H9 (cell line): Measurements from ENCODE around the gene PLAC1. TPM values are rescaled to one million over a fixed set of nuclear protein-coding genes. Genes with fewer than 3 reads are reported as not detected.
A peak's percentile ranks its signal among the peaks of the same experiment; 100 is the strongest.

Source experiments
- DNase-seq: peaks from one replicate; pipeline ENCODE4 v3.0.0-alpha.2; 2017
- H2AFZ ChIP-seq: one replicate; pipeline ENCODE4 v1.6.1; 2013; ENCODE audit warnings: mild to moderate bottlenecking, low read length, control low read depth, moderate library complexity
- H2AK5ac ChIP-seq: 2 replicates; pipeline ENCODE4 v1.6.1; 2013; ENCODE audit warnings: low read length, control low read depth, mixed read lengths; ENCODE audit not compliant: insufficient read length
- H2BK120ac ChIP-seq: one replicate; pipeline ENCODE4 v1.6.1; 2013; ENCODE audit warnings: low read depth, mild to moderate bottlenecking, low read length, control low read depth, inconsistent platforms; ENCODE audit not compliant: poor library complexity, severe bottlenecking
- H2BK12ac ChIP-seq: 2 replicates; pipeline ENCODE4 v1.6.1; 2013; ENCODE audit warnings: low read length, control low read depth, mixed read lengths, low read depth; ENCODE audit not compliant: insufficient read length
- H2BK15ac ChIP-seq: 2 replicates; pipeline ENCODE4 v1.6.1; 2013; ENCODE audit warnings: low read depth, low read length, control low read depth
- H2BK20ac ChIP-seq: one replicate; pipeline ENCODE4 v1.6.1; 2013; ENCODE audit warnings: low read depth, mild to moderate bottlenecking, low read length, control low read depth, inconsistent platforms; ENCODE audit not compliant: poor library complexity, severe bottlenecking
- H2BK5ac ChIP-seq: 2 replicates; pipeline ENCODE4 v1.6.1; 2013; ENCODE audit warnings: low read length, control low read depth, mixed read lengths; ENCODE audit not compliant: insufficient read length
- H3K14ac ChIP-seq: 2 replicates; pipeline ENCODE4 v1.6.1; 2013; ENCODE audit warnings: low read length, control low read depth; ENCODE audit not compliant: insufficient read depth
- H3K18ac ChIP-seq: 2 replicates; pipeline ENCODE4 v1.6.1; 2013; ENCODE audit warnings: low read depth, mild to moderate bottlenecking, mixed read lengths, low read length, control low read depth; ENCODE audit not compliant: insufficient read length
- H3K23ac ChIP-seq: 2 replicates; pipeline ENCODE4 v1.6.1; 2013; ENCODE audit warnings: low read length, control low read depth, mixed read lengths, low read depth; ENCODE audit not compliant: insufficient read length
- H3K23me2 ChIP-seq: 2 replicates; pipeline ENCODE4 v1.6.1; 2013; ENCODE audit warnings: low read depth, mild to moderate bottlenecking, mixed read lengths, low read length, control low read depth; ENCODE audit not compliant: insufficient read length, poor library complexity, severe bottlenecking
- H3K27ac ChIP-seq: 2 replicates; pipeline ENCODE4 v1.5.1; 2013; ENCODE audit warnings: low read length, control low read depth, mixed read lengths, low read depth; ENCODE audit not compliant: insufficient read length
- H3K27me3 ChIP-seq: 2 replicates; pipeline ENCODE4 v1.6.1; 2013; ENCODE audit warnings: low read length, control low read depth, inconsistent platforms; ENCODE audit not compliant: insufficient read depth
- H3K4ac ChIP-seq: 2 replicates; pipeline ENCODE4 v1.6.1; 2013; ENCODE audit warnings: low read depth, mild to moderate bottlenecking, control low read depth, inconsistent platforms, low read length, moderate library complexity
- H3K4me1 ChIP-seq: 2 replicates; pipeline ENCODE4 v1.6.1; 2013; ENCODE audit warnings: low read length, control low read depth, inconsistent platforms; ENCODE audit not compliant: insufficient read depth
- H3K4me2 ChIP-seq: 2 replicates; pipeline ENCODE4 v1.6.1; 2013; ENCODE audit warnings: low read length, control low read depth, mixed read lengths; ENCODE audit not compliant: insufficient read length, insufficient read depth
- H3K56ac ChIP-seq: 2 replicates; pipeline ENCODE4 v1.6.1; 2013; ENCODE audit warnings: low read depth, mild to moderate bottlenecking, mixed read lengths, low read length, control low read depth; ENCODE audit not compliant: insufficient read length
- H3K79me1 ChIP-seq: 2 replicates; pipeline ENCODE4 v1.6.1; 2013; ENCODE audit warnings: low read depth, mild to moderate bottlenecking, moderate library complexity, low read length, control low read depth, inconsistent platforms; ENCODE audit not compliant: insufficient read depth, poor library complexity, severe bottlenecking
- H3K79me2 ChIP-seq: 2 replicates; pipeline ENCODE4 v1.6.1; 2013; ENCODE audit warnings: low read length, control low read depth, inconsistent platforms; ENCODE audit not compliant: insufficient read depth
- H3K9ac ChIP-seq: 2 replicates; pipeline ENCODE4 v1.6.1; 2013; ENCODE audit warnings: low read length, control low read depth, mixed read lengths; ENCODE audit not compliant: insufficient read length; ENCODE audit errors: extremely low read depth
- H3K9me3 ChIP-seq: one replicate; pipeline ENCODE4 v1.6.1; 2013; ENCODE audit warnings: low read depth, low read length, inconsistent platforms; ENCODE audit not compliant: control insufficient read depth
- H3T11ph ChIP-seq: one replicate; pipeline ENCODE4 v1.6.1; 2013; ENCODE audit warnings: mild to moderate bottlenecking, low read length, control low read depth, inconsistent platforms
- H4K20me1 ChIP-seq: one replicate; pipeline ENCODE4 v1.6.1; 2013; ENCODE audit not compliant: control insufficient read depth, insufficient read length, insufficient read depth
- H4K5ac ChIP-seq: 2 replicates; pipeline ENCODE4 v1.6.1; 2013; ENCODE audit warnings: low read depth, mild to moderate bottlenecking, mixed read lengths, low read length, control low read depth; ENCODE audit not compliant: insufficient read length
- H4K8ac ChIP-seq: replicated peaks from 2 replicates; pipeline ENCODE4 v1.6.1; 2013; ENCODE audit warnings: low read length, control low read depth, mixed read lengths, low read depth; ENCODE audit not compliant: insufficient read length
- H4K91ac ChIP-seq: 2 replicates; pipeline ENCODE4 v1.6.1; 2013; ENCODE audit warnings: low read depth, mild to moderate bottlenecking, moderate library complexity, mixed read lengths, low read length, control low read depth; ENCODE audit not compliant: insufficient read length
- H3K27ac Mint-ChIP-seq, 3 experiments: 2 replicates in 2 of 3; 3 replicates in 1 of 3; pipeline ENCODE4 v1.8.0; 2020 to 2021; ENCODE audit warnings: mixed read lengths in 3 of 3, mild to moderate bottlenecking in 1 of 3, moderate library complexity in 1 of 3
- H3K27me3 Mint-ChIP-seq: 2 replicates; pipeline ENCODE4 v1.8.0; 2021; ENCODE audit warnings: low read depth, mild to moderate bottlenecking, moderate library complexity, mixed read lengths
- H3K36me3 Mint-ChIP-seq, 3 experiments: 2 replicates in 2 of 3; 3 replicates in 1 of 3; pipeline ENCODE4 v1.8.0; 2020 to 2021; ENCODE audit warnings: low read depth in 3 of 3, mixed read lengths in 3 of 3; ENCODE audit not compliant: insufficient read depth in 1 of 3
- H3K4me1 Mint-ChIP-seq, 2 experiments: 2 replicates each; pipeline ENCODE4 v1.8.0; 2020; ENCODE audit warnings: mixed read lengths in 2 of 2
- H3K4me3 Mint-ChIP-seq, 2 experiments: 2 replicates in 1 of 2; 3 replicates in 1 of 2; pipeline ENCODE4 v1.8.0; 2020 to 2021; ENCODE audit warnings: mild to moderate bottlenecking in 2 of 2, mixed read lengths in 2 of 2, moderate library complexity in 1 of 2
- H3K9me3 Mint-ChIP-seq, 2 experiments: 2 replicates in 1 of 2; 3 replicates in 1 of 2; pipeline ENCODE4 v1.8.0; 2020; ENCODE audit warnings: mild to moderate bottlenecking in 2 of 2, mixed read lengths in 2 of 2, moderate library complexity in 1 of 2
- CTCF ChIP-seq: fragments of 200-600 bp; sonication (generic); conservative IDR thresholded peaks from 3 replicates; pipeline ENCODE4 v1.8.0; 2021; ENCODE audit warnings: antibody characterized with exemption, mild to moderate bottlenecking
- WGBS: extraction: QIAGEN DNeasy Blood & Tissue Kit; methylation state at CpG from one replicate; pipeline ENCODE4 v1.1.7; 2013; ENCODE audit warnings: missing lambda C conversion rate, low lambda C conversion rate, mixed read lengths; ENCODE audit not compliant: insufficient read length; ENCODE audit errors: extremely low coverage; 5-methylcytosine and 5-hydroxymethylcytosine counted together
- total RNA-seq: library from RNA; stranded (reverse); gene quantifications from 2 replicates; pipeline ENCODE4 v1.2.1, GENCODE V29; 2021

Gene PLAC1
- total RNA-seq, 1 experiment from 2014 or later: 0.68 TPM

- Histone ChIP-seq H3T11ph (no peak overlapping the region), H2AK5ac (no peak overlapping the region), H2BK15ac (no peak overlapping the region), H3K14ac (no peak overlapping the region), H3K9ac (no peak overlapping the region), H3K4ac (no peak overlapping the region), H2BK20ac (no peak overlapping the region), H4K5ac (no peak overlapping the region), H3K79me1 (no peaks in the 10 kb centered on the region), H2BK120ac (no peak overlapping the region), H3K79me2 (no peaks in the 10 kb centered on the region), H3K18ac (no peak overlapping the region), H3K23me2 (no peaks in the 10 kb centered on the region), H4K8ac (no peak overlapping the region), H3K27me3 (no peaks in the 10 kb centered on the region), H3K23ac (no peak overlapping the region), H3K27ac (peak overlapping the region; percentile 58), H2BK5ac (no peak overlapping the region), H4K20me1 (no peaks in the 10 kb centered on the region), H4K91ac (no peak overlapping the region), H3K9me3 (no peaks in the 10 kb centered on the region), H2AFZ (no peak overlapping the region), H2BK12ac (no peak overlapping the region), H3K56ac (no peak overlapping the region), H3K4me2 (no peak overlapping the region), H3K4me1 (peaks cover 13% of the 10 kb centered on the region; the same call in 1 of the 2 replicates)
- Mint-ChIP-seq H3K36me3 (no peaks in the 10 kb centered on the region; a peak in 2 of 7 replicates), H3K4me3 (no peak overlapping the region), H3K4me1 (peaks cover 15 to 22% of the 10 kb centered on the region in 2 experiments; a peak in 3 of 4 replicates), H3K27me3 (peaks cover 3% of the 10 kb centered on the region; the same call in 1 of the 2 replicates), H3K9me3 (peaks cover 6 to 73% of the 10 kb centered on the region in 2 experiments), H3K27ac (peak overlapping the region in 2 of 3 experiments; percentile 39 to 86; a peak in 4 of 7 replicates)
- no peak for TF ChIP-seq CTCF
- no CpG with 5 or more reads among the region's 6 CpGs for WGBS
- peak; percentile 35 for DNase-seq
Observed at GRCh38 chrX:134622056-134622812, 36.0 kb downstream of the PLAC1 start.
